Endodermal cell (in vitro differentiated cells): ENCODE results near the gene SCNN1A. TPM values are rescaled to one million over a fixed set of nuclear protein-coding genes. Genes with fewer than 3 reads are reported as not detected.
A peak's percentile ranks its signal among the peaks of the same experiment; 100 is the strongest.

Experiments
- DNase-seq: peaks from one replicate; pipeline ENCODE4 v3.0.0-alpha.2; 2017
- H3K27ac ChIP-seq: 2 replicates; pipeline ENCODE4 v1.5.1; 2013; ENCODE audit warnings: mild to moderate bottlenecking, low read depth, low read length, moderate library complexity
- H3K27me3 ChIP-seq: 2 replicates; pipeline ENCODE4 v1.6.1; 2013; ENCODE audit warnings: mild to moderate bottlenecking, low read length, moderate library complexity; ENCODE audit not compliant: insufficient read depth, control insufficient read depth, poor library complexity, severe bottlenecking
- H3K36me3 ChIP-seq: 2 replicates; pipeline ENCODE4 v1.7.0; 2013; ENCODE audit warnings: mild to moderate bottlenecking, low read length, moderate library complexity; ENCODE audit not compliant: control insufficient read depth, insufficient read depth
- H3K4me1 ChIP-seq: one replicate; pipeline ENCODE4 v1.7.0; 2013; ENCODE audit warnings: low read length; ENCODE audit not compliant: control insufficient read depth, insufficient read depth
- H3K4me3 ChIP-seq: 2 replicates; pipeline ENCODE4 v1.5.1; 2013; ENCODE audit warnings: mild to moderate bottlenecking, low read length, moderate library complexity
- H3K9ac ChIP-seq: 2 replicates; pipeline ENCODE4 v1.6.1; 2013; ENCODE audit warnings: mild to moderate bottlenecking, low read length, moderate library complexity; ENCODE audit not compliant: poor library complexity, severe bottlenecking; ENCODE audit errors: extremely low read depth
- H3K9me3 ChIP-seq: 2 replicates; pipeline ENCODE4 v1.6.1; 2013; ENCODE audit warnings: mild to moderate bottlenecking, low read length, moderate library complexity; ENCODE audit not compliant: control insufficient read depth
- H3K27ac Mint-ChIP-seq: 2 replicates; pipeline ENCODE4 v1.8.0; 2020; ENCODE audit warnings: mixed read lengths
- H3K27me3 Mint-ChIP-seq: 2 replicates; pipeline ENCODE4 v1.8.0; 2021; ENCODE audit warnings: mild to moderate bottlenecking, mixed read lengths; ENCODE audit not compliant: insufficient read depth
- H3K36me3 Mint-ChIP-seq: 2 replicates; pipeline ENCODE4 v1.8.0; 2020; ENCODE audit warnings: low read depth, mixed read lengths
- H3K4me1 Mint-ChIP-seq: 2 replicates; pipeline ENCODE4 v1.8.0; 2020; ENCODE audit warnings: mixed read lengths
- H3K4me3 Mint-ChIP-seq: 2 replicates; pipeline ENCODE4 v1.8.0; 2020; ENCODE audit warnings: mild to moderate bottlenecking, moderate library complexity, mixed read lengths
- H3K9me3 Mint-ChIP-seq: 2 replicates; pipeline ENCODE4 v1.8.0; 2020; ENCODE audit warnings: mild to moderate bottlenecking, mixed read lengths
- WGBS, 2 experiments: methylation state at CpG; one replicate each; pipeline versions ENCODE4 v1.1.5 to v1.1.7; 2013; ENCODE audit warnings: missing lambda C conversion rate in 2 of 2, mixed read lengths in 1 of 2; ENCODE audit not compliant: insufficient coverage in 1 of 2, insufficient read length in 1 of 2; 5-methylcytosine and 5-hydroxymethylcytosine counted together
- total RNA-seq, 2 donors: library from RNA; stranded (reverse); fragmentation: NEBNext Ultra II Directional in 1 of 2; extraction: Animal tissue kit (Norgen Biotek cat#: 25700) in 1 of 2; gene quantifications; 2 replicates in 1 of 2; 3 replicates in 1 of 2; pipeline ENCODE4 v1.2.1, GENCODE V29; 2021
- TF ChIP-seq, protein P1 (sequence below): fragments of 200-600 bp; sonication (generic); conservative IDR thresholded peaks from 2 replicates; pipeline ENCODE4 v1.5.0; 2021; ENCODE audit warnings: antibody characterized with exemption, mild to moderate bottlenecking

Gene SCNN1A
- total RNA-seq, 2 donors from 2014 or later = 32.1 to 87.7 TPM

DNA sequence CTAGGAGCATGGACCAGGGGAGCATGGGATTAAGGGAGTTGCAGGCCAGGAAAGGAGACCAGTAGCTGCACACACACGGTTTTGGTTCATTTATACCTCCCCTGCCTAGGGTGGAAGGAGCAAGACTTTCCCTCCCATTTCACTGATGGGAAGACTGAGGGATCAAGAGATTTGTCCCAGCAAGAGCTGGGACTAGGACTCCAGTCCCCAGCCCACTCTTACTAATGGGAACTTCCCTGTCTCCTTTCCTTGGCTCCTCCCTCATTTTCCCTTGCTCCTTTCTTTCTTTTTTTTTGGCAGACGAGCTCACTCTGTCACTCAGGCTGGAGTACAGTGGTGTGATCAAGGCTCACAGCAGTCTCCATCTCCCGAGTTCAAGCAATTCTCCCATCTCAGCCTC, 13.0 kb downstream of the SCNN1A start:
- WGBS, 2 experiments = 78 to 80% methylated on average over 3 of the region's 3 CpGs
- H3K27ac Mint-ChIP-seq = peak overlapping the region; percentile 14

GRCh38 chr12:6361834-6362233, 13.5 kb downstream of the SCNN1A start:
- Mint-ChIP-seq H3K4me1 (peaks cover 13% of the 10 kb centered on the region), H3K4me3 (no peak overlapping the region), H3K36me3 (peaks cover 35% of the 10 kb centered on the region), H3K27ac (peak overlapping the region; percentile 14), H3K27me3 (no peaks in the 10 kb centered on the region), H3K9me3 (no peaks in the 10 kb centered on the region)
- H3K9me3 ChIP-seq = no peaks in the 10 kb centered on the region
- no peak overlapping the region for H3K4me3 ChIP-seq
- H3K9ac ChIP-seq = no peak overlapping the region
- 94 to 95% methylated on average over 11 to 14 of the region's 14 CpGs for WGBS, 2 experiments
- TF ChIP-seq, protein P1, sequence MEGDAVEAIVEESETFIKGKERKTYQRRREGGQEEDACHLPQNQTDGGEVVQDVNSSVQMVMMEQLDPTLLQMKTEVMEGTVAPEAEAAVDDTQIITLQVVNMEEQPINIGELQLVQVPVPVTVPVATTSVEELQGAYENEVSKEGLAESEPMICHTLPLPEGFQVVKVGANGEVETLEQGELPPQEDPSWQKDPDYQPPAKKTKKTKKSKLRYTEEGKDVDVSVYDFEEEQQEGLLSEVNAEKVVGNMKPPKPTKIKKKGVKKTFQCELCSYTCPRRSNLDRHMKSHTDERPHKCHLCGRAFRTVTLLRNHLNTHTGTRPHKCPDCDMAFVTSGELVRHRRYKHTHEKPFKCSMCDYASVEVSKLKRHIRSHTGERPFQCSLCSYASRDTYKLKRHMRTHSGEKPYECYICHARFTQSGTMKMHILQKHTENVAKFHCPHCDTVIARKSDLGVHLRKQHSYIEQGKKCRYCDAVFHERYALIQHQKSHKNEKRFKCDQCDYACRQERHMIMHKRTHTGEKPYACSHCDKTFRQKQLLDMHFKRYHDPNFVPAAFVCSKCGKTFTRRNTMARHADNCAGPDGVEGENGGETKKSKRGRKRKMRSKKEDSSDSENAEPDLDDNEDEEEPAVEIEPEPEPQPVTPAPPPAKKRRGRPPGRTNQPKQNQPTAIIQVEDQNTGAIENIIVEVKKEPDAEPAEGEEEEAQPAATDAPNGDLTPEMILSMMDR = no peak
- no peaks in the 10 kb centered on the region for H3K36me3 ChIP-seq
- H3K27me3 ChIP-seq = no peaks in the 10 kb centered on the region
- no peaks in the 10 kb centered on the region for H3K4me1 ChIP-seq
- DNase-seq = no peak
- no peak overlapping the region for H3K27ac ChIP-seq

More for the DNA sequence above, 13.0 kb downstream of the SCNN1A start:
- Mint-ChIP-seq H3K27me3 (no peaks in the 10 kb centered on the region), H3K9me3 (no peaks in the 10 kb centered on the region), H3K4me1 (peaks cover 13% of the 10 kb centered on the region), H3K4me3 (no peak overlapping the region), H3K36me3 (peaks cover 41% of the 10 kb centered on the region)
- TF ChIP-seq, protein P1 = no peak
- Histone ChIP-seq H3K9me3 (no peaks in the 10 kb centered on the region), H3K4me3 (no peak overlapping the region), H3K27me3 (no peaks in the 10 kb centered on the region), H3K9ac (no peak overlapping the region), H3K36me3 (no peaks in the 10 kb centered on the region), H3K4me1 (no peaks in the 10 kb centered on the region), H3K27ac (no peak overlapping the region)
- DNase-seq = no peak

DNA sequence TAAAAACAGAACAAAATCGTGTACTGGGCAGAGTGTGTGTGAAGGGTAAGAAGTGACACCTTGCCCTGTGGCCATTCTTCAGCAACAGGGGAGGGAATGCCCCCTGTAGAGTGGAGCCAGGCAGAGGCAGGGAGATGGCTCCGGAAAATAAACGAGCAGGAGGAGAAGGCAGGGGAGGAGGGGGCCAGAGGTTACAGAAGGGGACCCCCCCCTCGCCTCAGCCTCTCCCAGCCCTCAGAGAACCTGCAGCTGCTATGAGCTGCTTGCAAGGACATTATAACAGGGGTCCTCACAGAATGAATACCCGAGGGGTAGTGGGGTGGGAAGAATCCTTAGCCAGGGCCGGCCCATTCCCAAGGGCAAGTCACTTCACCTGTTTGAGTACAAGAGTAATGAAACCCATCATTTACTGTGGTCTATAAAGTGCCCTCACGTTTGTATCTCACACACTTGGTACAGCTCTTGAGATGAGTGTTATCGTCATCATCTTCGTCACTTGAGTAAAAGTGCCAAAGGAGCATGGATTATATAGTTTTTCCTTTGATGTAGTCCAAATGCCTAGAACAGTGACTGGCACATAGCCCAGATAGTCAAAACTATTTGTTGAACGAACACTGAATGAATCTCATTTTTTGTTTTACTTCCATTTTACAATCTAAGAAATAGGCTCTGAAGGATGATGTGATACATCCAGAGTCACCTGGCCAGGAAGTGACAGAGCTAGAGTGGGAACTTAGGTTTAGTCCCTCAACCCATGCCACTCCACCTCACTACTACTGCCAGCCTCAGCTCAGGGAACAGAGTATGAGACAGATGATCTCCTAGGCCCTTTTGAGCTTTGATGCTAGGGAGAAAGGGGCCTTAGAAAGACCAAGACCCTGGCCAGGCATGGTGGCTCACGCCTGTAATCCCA, 14.5 kb downstream of the SCNN1A start:
- no peak overlapping the region for H3K4me3 Mint-ChIP-seq
- Histone ChIP-seq H3K9ac (no peak overlapping the region), H3K36me3 (no peaks in the 10 kb centered on the region), H3K27ac (no peak overlapping the region), H3K4me3 (no peak overlapping the region), H3K27me3 (no peaks in the 10 kb centered on the region), H3K9me3 (no peaks in the 10 kb centered on the region), H3K4me1 (no peaks in the 10 kb centered on the region)
- no peak for DNase-seq
- no peaks in the 10 kb centered on the region for H3K27me3 Mint-ChIP-seq
- WGBS, 2 experiments = 84% methylated on average over 6 to 10 of the region's 11 CpGs
- TF ChIP-seq, protein P1 = no peak
- H3K4me1 Mint-ChIP-seq = peaks cover 13% of the 10 kb centered on the region
- no peaks in the 10 kb centered on the region for H3K9me3 Mint-ChIP-seq
- peaks cover 32% of the 10 kb centered on the region for H3K36me3 Mint-ChIP-seq
- no peak overlapping the region for H3K27ac Mint-ChIP-seq
